Vagina (tissue), 2 donors: Measurements from ENCODE around the gene LAMTOR1. TPM values are rescaled to one million over a fixed set of nuclear protein-coding genes. Genes with fewer than 3 reads are reported as not detected.

Source experiments
- DNase-seq, 2 donors: peaks; one replicate each; pipeline ENCODE4 v3.0.0-alpha.2; 2017; ENCODE audit errors: extremely low spot score in 2 of 2
- H3K27ac ChIP-seq: fragments of 200-600 bp; sonication (generic); one replicate; pipeline ENCODE4 v1.5.1; 2019
- H3K27me3 ChIP-seq: fragments of 200-600 bp; sonication (generic); one replicate; pipeline ENCODE4 v1.5.1; 2019
- H3K36me3 ChIP-seq, 2 donors: fragments of 200-600 bp; sonication (generic); one replicate each; pipeline ENCODE4 v1.5.1; 2017 to 2019
- H3K4me1 ChIP-seq: fragments of 200-600 bp; sonication (generic); one replicate; pipeline ENCODE4 v1.5.1; 2019
- H3K4me3 ChIP-seq, 2 donors: fragments of 200-600 bp; sonication (generic); 1 replicate in 1 of 2; 2 replicates in 1 of 2; pipeline ENCODE4 v1.5.1; 2016 to 2019
- H3K9me3 ChIP-seq: fragments of 200-600 bp; sonication (generic); one replicate; pipeline ENCODE4 v1.5.1; 2019
- CTCF ChIP-seq, 3 experiments: fragments of 450-650 bp in 2 of 3; fragments of 200-600 bp in 1 of 3; sonication (generic) in 1 of 3; IDR thresholded peaks; one replicate each; pipeline ENCODE4 v1.5.1; 2017 to 2019; ENCODE audit warnings: antibody characterized with exemption in 3 of 3, mild to moderate bottlenecking in 2 of 3, moderate library complexity in 2 of 3
- POLR2A ChIP-seq, 2 donors: fragments of 450-650 bp; IDR thresholded peaks; one replicate each; pipeline ENCODE4 v1.6.1; 2017; ENCODE audit warnings: antibody characterized with exemption in 2 of 2, mild to moderate bottlenecking in 2 of 2, moderate library complexity in 2 of 2
- POLR2AphosphoS5 ChIP-seq, 2 donors: sonication (generic); formaldehyde crosslinking; IDR thresholded peaks; one replicate each; pipeline ENCODE4 v1.9.0; 2017; ENCODE audit warnings: antibody characterized with exemption in 2 of 2, mild to moderate bottlenecking in 2 of 2, low read depth in 1 of 2; ENCODE audit not compliant: insufficient read depth in 1 of 2
- intact Hi-C: fragments of 100-400 bp; cut with DNase I; formaldehyde crosslinking; loops from one replicate; pipeline ENCODE4 v1.15.1; 2023
- total RNA-seq: library from RNA; depleted of rRNA; stranded (reverse); fragments of >200 nt; gene quantifications from one replicate; pipeline ENCODE4 v1.2.3, GENCODE V29; 2016

The LAMTOR1 gene
- total RNA-seq, 1 donor from 2014 or later: 87.4 TPM

DNA sequence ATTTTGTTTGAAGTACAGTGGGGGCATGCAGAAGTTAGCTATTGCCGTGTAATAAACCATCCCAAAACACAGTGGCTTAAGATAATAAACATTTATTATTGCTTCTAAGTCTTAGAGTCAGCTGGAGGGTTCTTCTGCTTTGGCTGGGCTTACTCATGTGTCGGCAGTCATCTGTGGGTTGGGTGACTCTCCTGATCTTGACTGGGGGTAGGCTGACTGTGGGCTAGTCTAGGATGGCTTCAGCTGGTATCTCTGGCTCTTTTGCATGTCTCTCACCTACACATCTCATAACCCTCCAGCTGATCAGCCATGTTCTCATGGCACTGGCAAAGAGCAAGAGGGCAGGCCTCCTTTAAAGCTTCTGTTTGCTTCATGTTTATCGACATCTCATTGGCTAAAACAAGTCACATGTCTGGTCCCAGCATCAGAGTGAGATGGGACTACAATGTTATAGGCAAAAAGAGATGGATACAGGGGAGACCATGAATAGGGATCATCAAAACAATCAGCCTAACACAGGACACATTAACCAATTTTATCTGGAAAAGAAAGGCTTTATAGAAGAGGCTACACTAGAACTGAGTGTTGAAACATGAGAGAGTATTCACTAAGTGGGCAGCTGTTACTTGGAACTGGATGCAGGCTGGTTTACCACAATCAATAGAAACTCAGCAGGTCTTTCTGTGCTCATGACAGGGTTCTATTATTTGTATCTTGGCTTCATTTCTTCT is 17.3 kb downstream of the LAMTOR1 start:
- no peaks in the 10 kb centered on the region for H3K36me3 ChIP-seq
- no peaks in the 10 kb centered on the region for H3K9me3 ChIP-seq
- H3K27me3 ChIP-seq: no peaks in the 10 kb centered on the region
- DNase-seq: no peak
- H3K4me1 ChIP-seq: peaks cover 14% of the 10 kb centered on the region
- TF ChIP-seq CTCF (IDR thresholded peaks at IDR 0.05) (no peak), POLR2A (IDR thresholded peaks at IDR 0.05) (no peak), POLR2AphosphoS5 (IDR thresholded peaks at IDR 0.05; ENCODE audit: insufficient read depth in 1 of 2, low read depth in 1 of 2) (no peak)
- H3K27ac ChIP-seq: no peak overlapping the region
- intact Hi-C loops: no loop called here
- no peak overlapping the region for H3K4me3 ChIP-seq

DNA sequence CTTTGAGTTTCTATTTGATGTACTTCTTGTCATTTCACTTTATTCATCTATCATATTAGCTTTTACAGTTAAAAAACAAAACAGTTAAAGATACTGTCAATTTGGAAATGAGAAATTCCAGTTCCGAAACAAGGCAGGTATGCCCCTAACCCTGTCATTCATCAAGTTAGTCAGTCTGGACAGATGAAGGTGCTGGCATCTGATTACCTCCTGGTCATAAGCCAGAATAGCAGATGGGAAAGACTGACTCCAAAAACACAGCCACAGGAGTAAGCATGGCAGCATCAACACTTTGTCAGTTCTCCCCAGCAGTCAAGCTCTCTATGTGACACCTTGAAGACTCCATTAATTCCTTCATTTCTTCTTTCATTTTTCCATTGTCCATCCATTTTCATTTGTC is 18.1 kb downstream of the LAMTOR1 start:
- H3K27ac ChIP-seq: no peak overlapping the region
- no peaks in the 10 kb centered on the region for H3K27me3 ChIP-seq
- DNase-seq: no peak
- H3K4me3 ChIP-seq: no peak overlapping the region
- intact Hi-C loops: no loop called here
- peaks cover 14% of the 10 kb centered on the region for H3K4me1 ChIP-seq
- TF ChIP-seq POLR2A (IDR thresholded peaks at IDR 0.05) (no peak), CTCF (IDR thresholded peaks at IDR 0.05) (no peak), POLR2AphosphoS5 (IDR thresholded peaks at IDR 0.05; ENCODE audit: insufficient read depth in 1 of 2, low read depth in 1 of 2) (no peak)
- no peaks in the 10 kb centered on the region for H3K9me3 ChIP-seq
- H3K36me3 ChIP-seq: no peaks in the 10 kb centered on the region

- Histone ChIP-seq H3K4me1 (peaks cover 17% of the 10 kb centered on the region), H3K27ac (no peak overlapping the region), H3K4me3 (no peak overlapping the region), H3K27me3 (no peaks in the 10 kb centered on the region), H3K9me3 (no peaks in the 10 kb centered on the region), H3K36me3 (no peaks in the 10 kb centered on the region)
- no peak for DNase-seq
- intact Hi-C loops: no loop called here
- TF ChIP-seq POLR2A (IDR thresholded peaks at IDR 0.05) (no peak), CTCF (IDR thresholded peaks at IDR 0.05) (no peak), POLR2AphosphoS5 (IDR thresholded peaks at IDR 0.05; ENCODE audit: insufficient read depth in 1 of 2, low read depth in 1 of 2) (no peak)
Observed at GRCh38 chr11:72084076-72084475, 19.0 kb downstream of the LAMTOR1 start.

GRCh38 chr11:72083414-72083813 is 19.7 kb downstream of the LAMTOR1 start:
- no peak for DNase-seq
- Histone ChIP-seq H3K27me3 (no peaks in the 10 kb centered on the region), H3K4me3 (no peak overlapping the region), H3K36me3 (no peaks in the 10 kb centered on the region), H3K27ac (no peak overlapping the region), H3K9me3 (no peaks in the 10 kb centered on the region), H3K4me1 (peaks cover 24% of the 10 kb centered on the region)
- intact Hi-C loops: no loop called here
- TF ChIP-seq CTCF (IDR thresholded peaks at IDR 0.05) (no peak), POLR2AphosphoS5 (IDR thresholded peaks at IDR 0.05; ENCODE audit: insufficient read depth in 1 of 2, low read depth in 1 of 2) (no peak), POLR2A (IDR thresholded peaks at IDR 0.05) (no peak)

DNA sequence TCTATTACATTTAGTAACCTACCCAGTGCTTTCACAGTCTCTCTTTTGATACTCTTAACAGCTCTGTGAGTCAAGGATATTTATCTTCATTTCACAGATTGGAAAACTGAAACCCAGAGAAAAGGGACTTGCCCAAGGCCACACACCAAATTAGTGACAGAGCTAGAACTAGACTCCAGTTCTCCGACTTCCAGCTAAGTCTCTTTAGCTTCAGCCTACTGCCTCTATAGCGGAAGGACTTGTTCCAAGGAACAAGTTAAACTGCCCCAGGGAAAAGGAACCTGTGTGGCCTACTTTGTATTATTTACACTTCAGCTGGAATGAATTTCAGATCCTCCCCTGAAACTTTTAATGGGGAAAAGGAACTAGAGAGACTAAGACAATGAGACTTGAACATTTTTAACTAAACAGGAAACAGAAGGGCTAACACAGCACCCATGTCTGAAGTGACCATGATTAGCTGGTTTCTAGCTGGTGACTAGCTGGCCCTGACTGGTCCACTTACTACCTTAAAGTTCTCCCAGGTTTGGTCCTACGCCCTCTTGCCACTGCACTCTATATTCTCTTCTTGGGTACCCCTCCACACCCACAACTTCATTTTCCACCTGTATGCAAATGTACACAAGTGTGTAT is 21.2 kb downstream of the LAMTOR1 start:
- Histone ChIP-seq H3K4me1 (peaks cover 30% of the 10 kb centered on the region), H3K27me3 (no peaks in the 10 kb centered on the region), H3K27ac (peak overlapping the region; percentile 91), H3K36me3 (no peaks in the 10 kb centered on the region), H3K9me3 (no peaks in the 10 kb centered on the region), H3K4me3 (no peak overlapping the region)
- TF ChIP-seq POLR2AphosphoS5 (IDR thresholded peaks at IDR 0.05; ENCODE audit: insufficient read depth in 1 of 2, low read depth in 1 of 2) (no peak), CTCF (IDR thresholded peaks at IDR 0.05) (no peak), POLR2A (IDR thresholded peaks at IDR 0.05) (no peak)
- no peak for DNase-seq
- intact Hi-C loops: loop anchor here (2.0 kb wide), 1 partner anchor 41 kb away; no protein-coding TSS in a partner anchor
